Trophoblast cell (in vitro differentiated cells and primary cell): ENCODE measurements around the gene ARHGAP22.

Experiments used
- DNase-seq, 2 donors: peaks; one replicate each; pipeline ENCODE4 v3.0.0-alpha.2; 2016
- H2AFZ ChIP-seq: 2 replicates; pipeline ENCODE4 v1.6.1; 2013; ENCODE audit warnings: low read length, moderate library complexity, mild to moderate bottlenecking; ENCODE audit not compliant: insufficient read depth, poor library complexity
- H2AK5ac ChIP-seq: 2 replicates; pipeline ENCODE4 v1.6.1; 2013; ENCODE audit warnings: mild to moderate bottlenecking, low read length
- H2BK120ac ChIP-seq: 2 replicates; pipeline ENCODE4 v1.6.1; 2013; ENCODE audit warnings: low read length, mild to moderate bottlenecking, moderate library complexity; ENCODE audit not compliant: insufficient read depth, poor library complexity
- H2BK12ac ChIP-seq: 2 replicates; pipeline ENCODE4 v1.6.1; 2013; ENCODE audit warnings: mild to moderate bottlenecking, low read length, moderate library complexity
- H2BK5ac ChIP-seq: 2 replicates; pipeline ENCODE4 v1.6.1; 2013; ENCODE audit warnings: low read length, low read depth, moderate library complexity, mild to moderate bottlenecking; ENCODE audit not compliant: poor library complexity
- H3K14ac ChIP-seq: 2 replicates; pipeline ENCODE4 v1.6.1; 2013; ENCODE audit warnings: mild to moderate bottlenecking, low read length
- H3K18ac ChIP-seq: 2 replicates; pipeline ENCODE4 v1.6.1; 2013; ENCODE audit warnings: mild to moderate bottlenecking, low read length
- H3K23ac ChIP-seq: 2 replicates; pipeline ENCODE4 v1.6.1; 2013; ENCODE audit warnings: low read length
- H3K27ac ChIP-seq: 2 replicates; pipeline ENCODE4 v1.5.1; 2013; ENCODE audit warnings: low read depth, mild to moderate bottlenecking, inconsistent platforms, low read length, moderate library complexity
- H3K27me3 ChIP-seq: 2 replicates; pipeline ENCODE4 v1.6.1; 2013; ENCODE audit warnings: inconsistent platforms, mild to moderate bottlenecking, low read length, moderate library complexity; ENCODE audit not compliant: insufficient read depth
- H3K36me3 ChIP-seq, 2 experiments: 1 replicate in 1 of 2; 2 replicates in 1 of 2; pipeline ENCODE4 v1.6.1; 2013; ENCODE audit warnings: low read length in 2 of 2, mild to moderate bottlenecking in 2 of 2, moderate library complexity in 1 of 2; ENCODE audit not compliant: insufficient read depth in 2 of 2, control insufficient read depth in 1 of 2
- H3K4ac ChIP-seq: 2 replicates; pipeline ENCODE4 v1.6.1; 2013; ENCODE audit warnings: low read depth, mild to moderate bottlenecking, low read length, moderate library complexity
- H3K4me1 ChIP-seq, 2 experiments: 1 replicate in 1 of 2; 2 replicates in 1 of 2; pipeline ENCODE4 v1.6.1; 2013; ENCODE audit warnings: low read length in 2 of 2, mild to moderate bottlenecking in 2 of 2, moderate library complexity in 1 of 2; ENCODE audit not compliant: insufficient read depth in 2 of 2, control insufficient read depth in 1 of 2
- H3K4me2 ChIP-seq: 2 replicates; pipeline ENCODE4 v1.6.1; 2013; ENCODE audit warnings: inconsistent platforms, mild to moderate bottlenecking, low read length, moderate library complexity
- H3K4me3 ChIP-seq: 2 replicates; pipeline ENCODE4 v1.5.1; 2013; ENCODE audit warnings: mild to moderate bottlenecking, low read depth, low read length, inconsistent platforms
- H3K79me1 ChIP-seq: one replicate; pipeline ENCODE4 v1.6.1; 2013; ENCODE audit warnings: low read length
- H3K79me2 ChIP-seq: 2 replicates; pipeline ENCODE4 v1.6.1; 2013; ENCODE audit warnings: low read length, mild to moderate bottlenecking; ENCODE audit not compliant: control insufficient read depth, insufficient read depth, poor library complexity
- H3K9ac ChIP-seq: 2 replicates; pipeline ENCODE4 v1.6.1; 2013; ENCODE audit warnings: mild to moderate bottlenecking, low read length
- H3K9me3 ChIP-seq: 2 replicates; pipeline ENCODE4 v1.6.1; 2013; ENCODE audit warnings: low read depth, mild to moderate bottlenecking, control low read depth, inconsistent platforms, low read length; ENCODE audit not compliant: insufficient read depth
- H4K12ac ChIP-seq: 2 replicates; pipeline ENCODE4 v1.6.1; 2013; ENCODE audit warnings: low read depth, mild to moderate bottlenecking, low read length, moderate library complexity
- H4K8ac ChIP-seq: 2 replicates; pipeline ENCODE4 v1.6.1; 2013; ENCODE audit warnings: low read depth, mild to moderate bottlenecking, low read length, moderate library complexity
- H4K91ac ChIP-seq: one replicate; pipeline ENCODE4 v1.6.1; 2013; ENCODE audit warnings: low read depth, mild to moderate bottlenecking, low read length, moderate library complexity
- WGBS: extraction: QIAGEN DNeasy Blood & Tissue Kit; methylation state at CpG from one replicate; pipeline ENCODE4 v1.1.7; 2013; ENCODE audit warnings: missing lambda C conversion rate; ENCODE audit not compliant: insufficient read length, insufficient coverage; ENCODE audit errors: extremely low coverage; 5-methylcytosine and 5-hydroxymethylcytosine counted together

The ARHGAP22 gene

GRCh38 chr10:48406658-48407057 is 198.2 kb downstream of the ARHGAP22 start:
- Histone ChIP-seq H3K27ac (no peak overlapping the region), H3K79me1 (no peaks in the 10 kb centered on the region), H3K36me3 (no peaks in the 10 kb centered on the region), H3K4ac (no peak overlapping the region), H2BK120ac (no peak overlapping the region), H3K4me2 (no peak overlapping the region), H4K12ac (no peak overlapping the region), H2BK5ac (no peak overlapping the region), H4K91ac (no peak overlapping the region), H3K4me3 (no peak overlapping the region), H3K18ac (no peak overlapping the region), H3K9ac (no peak overlapping the region), H3K27me3 (no peaks in the 10 kb centered on the region), H3K79me2 (no peaks in the 10 kb centered on the region), H4K8ac (no peak overlapping the region), H3K23ac (no peak overlapping the region), H2AK5ac (no peak overlapping the region), H3K4me1 (peaks cover 0 to 2% of the 10 kb centered on the region in 2 experiments), H2AFZ (no peak overlapping the region), H3K14ac (no peak overlapping the region), H3K9me3 (no peaks in the 10 kb centered on the region), H2BK12ac (no peak overlapping the region)
- DNase-seq = no peak
- WGBS = no CpG with 5 or more reads among the region's 4 CpGs

- Histone ChIP-seq H3K14ac (no peak overlapping the region), H3K4me1 (peaks cover 0 to 2% of the 10 kb centered on the region in 2 experiments), H3K4me2 (no peak overlapping the region), H3K79me1 (no peaks in the 10 kb centered on the region), H2BK12ac (no peak overlapping the region), H4K91ac (no peak overlapping the region), H4K12ac (no peak overlapping the region), H3K79me2 (no peaks in the 10 kb centered on the region), H3K27ac (no peak overlapping the region), H3K4me3 (no peak overlapping the region), H3K9me3 (no peaks in the 10 kb centered on the region), H2AK5ac (no peak overlapping the region), H2AFZ (no peak overlapping the region), H3K4ac (no peak overlapping the region), H3K9ac (no peak overlapping the region), H3K36me3 (no peaks in the 10 kb centered on the region), H2BK120ac (no peak overlapping the region), H3K27me3 (no peaks in the 10 kb centered on the region), H4K8ac (no peak overlapping the region), H3K23ac (no peak overlapping the region), H2BK5ac (no peak overlapping the region), H3K18ac (no peak overlapping the region)
- no CpG with 5 or more reads among the region's 3 CpGs for WGBS
- no peak for DNase-seq
Measured at GRCh38 chr10:48406204-48406603, 198.7 kb downstream of the ARHGAP22 start.

- Histone ChIP-seq H3K79me2 (no peaks in the 10 kb centered on the region), H3K36me3 (no peaks in the 10 kb centered on the region), H3K18ac (no peak overlapping the region), H3K4me3 (no peak overlapping the region), H3K4me2 (no peak overlapping the region), H3K23ac (no peak overlapping the region), H3K4me1 (peaks cover 0 to 5% of the 10 kb centered on the region in 2 experiments), H4K12ac (no peak overlapping the region), H3K79me1 (no peaks in the 10 kb centered on the region), H3K9ac (no peak overlapping the region), H2AK5ac (no peak overlapping the region), H4K91ac (no peak overlapping the region), H4K8ac (no peak overlapping the region), H3K4ac (no peak overlapping the region), H2BK5ac (no peak overlapping the region), H3K27me3 (no peaks in the 10 kb centered on the region), H2BK12ac (no peak overlapping the region), H2BK120ac (no peak overlapping the region), H3K27ac (no peak overlapping the region), H3K14ac (no peak overlapping the region), H3K9me3 (no peaks in the 10 kb centered on the region), H2AFZ (no peak overlapping the region)
- DNase-seq = peak in 1 of 2 donors; percentile 19
- WGBS = no CpG with 5 or more reads among the region's 4 CpGs
Measured at GRCh38 chr10:48404646-48405045, 200.2 kb downstream of the ARHGAP22 start.

- Histone ChIP-seq H2AFZ (no peak overlapping the region), H3K79me2 (no peaks in the 10 kb centered on the region), H3K27ac (no peak overlapping the region), H3K4ac (no peak overlapping the region), H3K9ac (no peak overlapping the region), H3K4me2 (no peak overlapping the region), H4K91ac (no peak overlapping the region), H4K12ac (no peak overlapping the region), H2BK5ac (no peak overlapping the region), H3K9me3 (no peaks in the 10 kb centered on the region), H3K4me3 (no peak overlapping the region), H3K36me3 (no peaks in the 10 kb centered on the region), H3K4me1 (peaks cover 0 to 9% of the 10 kb centered on the region in 2 experiments), H3K27me3 (no peaks in the 10 kb centered on the region), H3K14ac (no peak overlapping the region), H3K23ac (no peak overlapping the region), H4K8ac (no peak overlapping the region), H3K79me1 (no peaks in the 10 kb centered on the region), H3K18ac (no peak overlapping the region), H2AK5ac (no peak overlapping the region), H2BK120ac (no peak overlapping the region), H2BK12ac (no peak overlapping the region)
- no CpG with 5 or more reads among the region's 1 CpG for whole genome bisulfite sequencing
- DNase-seq = peak in 1 of 2 donors; percentile 13
Measured at GRCh38 chr10:48400850-48401220, 204.0 kb downstream of the ARHGAP22 start.
